ENCODE data around the gene OPRM1.

Gene OPRM1

GRCh38 chr6:154093231-154094044 lies 54.4 kb downstream of the OPRM1 start:
- Histone ChIP-seq H2AFZ (no peak overlapping the region), H3K9ac (no peak overlapping the region), H3K36me3 (ENCODE audit: control insufficient read depth, insufficient read depth, low read length) (no peaks in the 10 kb centered on the region), H3K27ac (no peak overlapping the region), H3K79me2 (no peaks in the 10 kb centered on the region), H3K4me1 (no peaks in the 10 kb centered on the region), H3K4me3 (ENCODE audit: low read depth, low read length) (no peak overlapping the region), H3K27me3 (ENCODE audit: control insufficient read depth, insufficient read depth, low read length) (no peaks in the 10 kb centered on the region), H3K9me3 (ENCODE audit: control insufficient read depth, low read length) (no peaks in the 10 kb centered on the region), H3K4me2 (ENCODE audit: low read length) (no peak overlapping the region)
- no peak for TF ChIP-seq CTCF (IDR thresholded peaks at IDR 0.05)

GRCh38 chr6:154095571-154095970 lies 56.5 kb downstream of the OPRM1 start:
- H3K9me3 ChIP-seq (ENCODE audit: control insufficient read depth, low read length), result no peaks in the 10 kb centered on the region
- H3K9ac ChIP-seq, result no peak overlapping the region
- H3K79me2 ChIP-seq, result no peaks in the 10 kb centered on the region
- H3K4me3 ChIP-seq (ENCODE audit: low read depth, low read length), result no peak overlapping the region
- H3K4me2 ChIP-seq (ENCODE audit: low read length), result no peak overlapping the region
- no peaks in the 10 kb centered on the region for H3K4me1 ChIP-seq
- no peaks in the 10 kb centered on the region for H3K36me3 ChIP-seq (ENCODE audit: control insufficient read depth, insufficient read depth, low read length)
- no peak for TF ChIP-seq CTCF (IDR thresholded peaks at IDR 0.05)
- no peak overlapping the region for H3K27ac ChIP-seq
- H2AFZ ChIP-seq, result no peak overlapping the region
- H3K27me3 ChIP-seq (ENCODE audit: control insufficient read depth, insufficient read depth, low read length), result no peaks in the 10 kb centered on the region

GRCh38 chr6:154096316-154096715 lies 57.3 kb downstream of the OPRM1 start:
- Histone ChIP-seq H2AFZ (no peak overlapping the region), H3K79me2 (no peaks in the 10 kb centered on the region), H3K4me3 (ENCODE audit: low read depth, low read length) (no peak overlapping the region), H3K27me3 (ENCODE audit: control insufficient read depth, insufficient read depth, low read length) (no peaks in the 10 kb centered on the region), H3K4me2 (ENCODE audit: low read length) (no peak overlapping the region), H3K4me1 (no peaks in the 10 kb centered on the region), H3K9me3 (ENCODE audit: control insufficient read depth, low read length) (no peaks in the 10 kb centered on the region), H3K27ac (no peak overlapping the region), H3K36me3 (ENCODE audit: control insufficient read depth, insufficient read depth, low read length) (no peaks in the 10 kb centered on the region), H3K9ac (no peak overlapping the region)
- no peak for TF ChIP-seq CTCF (IDR thresholded peaks at IDR 0.05)

- H3K9ac ChIP-seq, result no peak overlapping the region
- H3K9me3 ChIP-seq (ENCODE audit: control insufficient read depth, low read length), result no peaks in the 10 kb centered on the region
- H3K4me3 ChIP-seq (ENCODE audit: low read depth, low read length), result no peak overlapping the region
- no peak for TF ChIP-seq CTCF (IDR thresholded peaks at IDR 0.05)
- no peaks in the 10 kb centered on the region for H3K36me3 ChIP-seq (ENCODE audit: control insufficient read depth, insufficient read depth, low read length)
- no peak overlapping the region for H2AFZ ChIP-seq
- no peaks in the 10 kb centered on the region for H3K27me3 ChIP-seq (ENCODE audit: control insufficient read depth, insufficient read depth, low read length)
- H3K4me1 ChIP-seq, result no peaks in the 10 kb centered on the region
- no peak overlapping the region for H3K4me2 ChIP-seq (ENCODE audit: low read length)
- no peaks in the 10 kb centered on the region for H3K79me2 ChIP-seq
- no peak overlapping the region for H3K27ac ChIP-seq
Observed at GRCh38 chr6:154096834-154097233, 57.8 kb downstream of the OPRM1 start.

- Histone ChIP-seq H3K4me3 (ENCODE audit: low read depth, low read length) (no peak overlapping the region), H2AFZ (no peak overlapping the region), H3K27me3 (ENCODE audit: control insufficient read depth, insufficient read depth, low read length) (no peaks in the 10 kb centered on the region), H3K9me3 (ENCODE audit: control insufficient read depth, low read length) (no peaks in the 10 kb centered on the region), H3K79me2 (no peaks in the 10 kb centered on the region), H3K4me2 (ENCODE audit: low read length) (no peak overlapping the region), H3K27ac (no peak overlapping the region), H3K4me1 (no peaks in the 10 kb centered on the region), H3K36me3 (ENCODE audit: control insufficient read depth, insufficient read depth, low read length) (no peaks in the 10 kb centered on the region), H3K9ac (no peak overlapping the region)
- TF ChIP-seq CTCF (IDR thresholded peaks at IDR 0.05), result no peak
Observed at GRCh38 chr6:154099211-154099610, 60.2 kb downstream of the OPRM1 start.
